ENCODE results near the gene ZCCHC7. TPM values are rescaled to one million over a fixed set of nuclear protein-coding genes. Genes with fewer than 3 reads are reported as not detected.

Gene ZCCHC7
- total RNA-seq: 20.5 and 30.2 TPM in 2 replicates

GRCh38 chr9:37119907-37120842, at the start of gene ZCCHC7:
Gene ZCCHC7 (plus strand): TSS chr9:37120574.

Small RNAs within 50 kb of the gene (small RNA-seq; reads per million reads assigned to genes)
- gene AL512604.1 (not detected), gene RF00019 (not detected), gene RNU6-677P (not detected)

Other genes with a start within 250 kb of the ZCCHC7 start
- not detected in 2 replicates for gene PAX5, start 86.3 kb upstream of the ZCCHC7 start, total RNA-seq

Measured in placental epithelial cell (primary cell).